NCI-H1694 treated with DMSO at 0.1 percent for 48 hours (cell line): ENCODE data around the gene OVCH1.
"Not testable (repeated sequence)": the region's sequence is repeated elsewhere in the genome, so short reads cannot be mapped to it uniquely, and the experiment has no call there.

Source experiments
- DNase-seq: peaks from one replicate; lab custom pipeline; 2025; lab: John Stamatoyannopoulos, UW

The OVCH1 gene

DNA sequence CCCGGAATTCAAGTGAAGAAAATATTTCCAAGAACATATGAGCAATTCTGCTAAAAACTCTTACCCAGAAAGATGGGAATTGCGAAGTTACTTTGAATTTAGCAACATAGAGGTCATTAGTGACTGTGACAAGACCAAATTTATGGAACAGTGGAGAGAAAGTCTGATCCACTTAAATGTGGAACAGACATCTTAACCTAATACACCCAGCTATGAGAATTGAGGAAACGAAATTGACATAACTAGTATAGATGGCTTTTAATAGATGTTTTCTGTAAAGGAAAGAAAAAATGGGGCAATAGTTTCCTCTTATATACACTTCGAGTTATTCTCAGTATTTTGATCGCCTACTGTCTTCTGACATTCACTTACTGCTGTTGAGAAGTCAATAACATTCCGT, 4.6 kb downstream of the OVCH1 start:
- no peak for DNase-seq

DNA sequence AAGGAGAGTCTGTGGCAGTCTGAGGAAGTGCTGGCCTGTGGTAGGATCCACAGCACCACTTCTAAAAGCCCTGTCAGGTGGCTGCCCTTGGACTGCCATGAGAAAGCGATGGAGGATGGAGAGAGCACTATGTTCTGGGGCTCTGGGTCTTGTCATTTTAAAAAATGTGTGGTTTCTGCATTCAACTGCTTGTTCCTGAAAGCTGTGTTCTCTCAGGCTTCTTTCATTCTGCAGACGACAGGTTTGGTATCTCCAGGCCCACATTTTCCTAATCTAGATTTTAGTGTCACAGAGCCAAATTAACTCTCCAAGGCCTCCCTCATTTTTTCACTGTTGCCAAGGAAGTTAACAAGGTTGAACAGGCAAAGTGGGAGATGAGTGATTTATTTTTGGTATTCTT, 10.5 kb downstream of the OVCH1 start:
- DNase-seq = no peak

DNA sequence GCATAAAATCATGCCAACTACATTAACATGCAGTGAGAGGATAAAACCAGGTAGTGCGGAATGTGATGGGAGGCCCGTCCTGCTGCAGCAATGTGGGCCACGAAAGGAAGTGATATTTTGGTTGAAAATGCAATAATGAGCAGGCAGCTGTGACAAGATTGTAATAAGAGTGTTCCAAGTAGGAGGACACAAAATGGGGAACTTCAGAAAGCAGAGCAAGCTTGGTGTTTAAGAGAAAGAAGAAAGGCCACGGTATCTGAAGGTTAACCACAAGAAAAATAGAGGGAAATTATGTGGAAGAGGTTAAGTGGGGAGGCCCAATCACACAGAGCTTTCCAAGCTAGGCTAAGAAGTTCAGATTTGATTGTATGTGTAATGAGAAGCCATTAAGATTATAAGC, 34.3 kb downstream of the OVCH1 start:
- no peak for DNase-seq

DNA sequence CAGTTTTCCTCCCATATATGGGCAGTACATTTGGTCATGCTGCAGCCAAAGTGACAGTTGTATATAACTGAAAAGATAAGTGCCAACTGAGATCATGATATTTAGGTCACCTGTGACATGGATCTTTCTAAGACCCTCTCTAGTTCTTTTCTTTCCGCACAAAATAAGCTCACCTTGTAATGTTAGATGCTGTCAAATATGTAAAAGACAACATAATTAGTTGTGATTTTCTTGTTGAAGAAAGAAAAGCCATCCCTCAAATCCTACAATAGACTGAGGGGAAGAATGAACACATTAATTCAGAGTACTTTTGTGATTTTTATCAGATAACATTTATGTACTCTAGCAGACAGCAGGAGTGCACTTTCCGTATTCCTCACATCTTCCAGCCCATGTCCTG, 37.4 kb downstream of the OVCH1 start:
- DNase-seq = no peak

DNA sequence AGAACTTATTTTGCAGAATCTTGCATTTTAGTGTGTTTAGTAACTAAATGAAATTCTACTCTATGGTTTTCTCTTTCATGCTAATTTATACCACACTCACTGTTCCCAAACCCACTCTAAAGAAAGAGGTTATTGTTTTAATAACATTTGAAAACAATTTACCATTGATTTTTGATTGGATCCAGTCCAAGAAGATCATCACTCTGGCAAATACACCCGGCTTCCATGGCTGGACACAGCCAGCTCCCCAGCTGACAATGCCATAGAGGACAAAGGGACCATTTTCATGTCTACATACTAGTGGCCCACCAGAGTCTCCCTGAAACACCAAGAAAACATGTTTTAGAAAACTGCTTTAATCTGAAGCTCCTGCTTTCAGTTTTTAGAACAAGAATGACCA, 42.4 kb downstream of the OVCH1 start:
- no peak for DNase-seq

DNA sequence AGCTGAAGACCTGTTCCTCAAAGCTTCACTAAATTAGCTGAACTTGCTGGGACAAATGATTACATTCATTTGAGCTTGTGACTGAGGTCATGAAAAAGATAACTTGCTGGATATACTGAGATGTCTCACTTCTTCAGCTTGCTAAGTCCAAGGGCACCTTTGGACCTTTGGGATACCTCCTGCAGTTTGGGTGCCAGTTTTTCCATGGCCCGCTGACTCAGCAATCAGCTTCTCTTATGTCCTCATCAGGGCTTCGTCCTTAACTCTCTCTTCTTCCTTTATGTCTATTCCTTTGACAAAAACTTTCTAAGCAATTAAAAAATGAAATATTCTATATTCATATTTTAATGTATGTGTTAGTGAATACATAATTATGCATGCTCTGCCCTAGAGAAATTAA, 45.6 kb downstream of the OVCH1 start:
- no peak for DNase-seq

DNA sequence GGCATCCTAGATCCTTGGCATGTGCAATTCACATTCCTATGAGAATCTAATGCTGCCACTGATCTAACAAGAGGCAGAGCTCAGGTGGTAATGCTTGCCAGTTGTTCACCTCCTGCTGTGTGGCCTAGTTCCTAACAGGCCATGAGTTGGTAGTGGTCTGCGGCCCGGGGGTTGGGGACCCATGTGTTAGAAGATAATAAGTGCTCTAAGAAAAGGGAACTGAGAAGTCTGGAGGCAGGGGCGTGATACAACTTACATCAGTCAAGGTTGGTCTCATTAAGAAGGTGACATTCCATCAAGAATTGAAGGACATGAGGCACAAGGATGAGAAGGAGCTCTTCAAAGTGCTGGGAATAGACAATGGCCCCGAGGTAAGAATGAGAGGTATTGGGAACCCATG, 49.3 kb downstream of the OVCH1 start:
- no peak for DNase-seq

DNA sequence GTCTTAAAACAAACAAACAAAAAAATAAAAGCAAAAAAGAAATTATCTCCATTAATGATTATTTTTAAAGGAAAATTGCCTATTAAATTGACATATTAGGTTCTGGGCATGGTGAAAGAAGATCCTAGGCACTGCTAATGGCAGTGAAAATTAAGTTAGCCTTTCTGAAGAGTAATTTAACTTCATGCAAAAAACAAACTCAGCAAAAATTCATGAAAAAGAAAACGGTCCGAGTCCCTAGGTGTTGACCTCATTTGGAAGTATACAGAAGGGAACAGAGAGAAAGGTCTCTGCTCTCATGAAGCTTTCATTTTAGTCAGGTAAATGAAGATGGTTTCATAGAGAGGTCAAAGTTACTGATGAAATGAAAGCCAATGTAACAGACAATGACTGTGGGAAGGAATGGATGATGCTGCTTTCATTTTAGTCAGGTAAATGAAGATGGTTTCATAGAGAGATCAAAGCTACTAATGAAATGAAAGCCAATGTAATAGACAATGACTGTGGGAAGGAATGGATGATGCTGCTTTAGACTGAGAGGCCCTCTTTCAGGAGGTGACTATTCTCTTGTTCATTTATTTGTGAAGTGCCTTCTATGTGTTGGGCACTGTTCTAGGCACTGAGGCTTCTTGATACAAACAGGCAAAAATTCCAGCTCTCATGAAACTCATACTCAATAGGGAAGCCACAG, 50.1 kb downstream of the OVCH1 start:
- DNase-seq = no peak

DNA sequence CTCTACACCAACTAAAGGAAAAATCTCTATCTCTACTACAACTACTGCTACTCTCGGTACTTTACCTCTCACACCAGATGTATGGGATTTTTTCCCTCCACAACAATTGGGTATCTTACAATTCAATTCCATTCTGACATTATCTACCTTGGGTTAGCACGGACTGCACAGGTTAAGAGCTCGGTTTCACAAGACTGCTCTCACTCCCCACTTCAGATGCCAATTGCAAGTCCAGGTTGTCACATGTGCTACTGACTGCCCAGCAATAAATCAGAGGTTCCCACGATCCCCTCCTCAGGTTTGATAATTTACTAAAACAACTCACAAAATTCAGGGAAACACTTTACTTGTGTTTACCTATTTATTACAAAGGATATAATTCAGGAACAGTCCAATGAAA, 58.0 kb downstream of the OVCH1 start:
- no peak for DNase-seq

DNA sequence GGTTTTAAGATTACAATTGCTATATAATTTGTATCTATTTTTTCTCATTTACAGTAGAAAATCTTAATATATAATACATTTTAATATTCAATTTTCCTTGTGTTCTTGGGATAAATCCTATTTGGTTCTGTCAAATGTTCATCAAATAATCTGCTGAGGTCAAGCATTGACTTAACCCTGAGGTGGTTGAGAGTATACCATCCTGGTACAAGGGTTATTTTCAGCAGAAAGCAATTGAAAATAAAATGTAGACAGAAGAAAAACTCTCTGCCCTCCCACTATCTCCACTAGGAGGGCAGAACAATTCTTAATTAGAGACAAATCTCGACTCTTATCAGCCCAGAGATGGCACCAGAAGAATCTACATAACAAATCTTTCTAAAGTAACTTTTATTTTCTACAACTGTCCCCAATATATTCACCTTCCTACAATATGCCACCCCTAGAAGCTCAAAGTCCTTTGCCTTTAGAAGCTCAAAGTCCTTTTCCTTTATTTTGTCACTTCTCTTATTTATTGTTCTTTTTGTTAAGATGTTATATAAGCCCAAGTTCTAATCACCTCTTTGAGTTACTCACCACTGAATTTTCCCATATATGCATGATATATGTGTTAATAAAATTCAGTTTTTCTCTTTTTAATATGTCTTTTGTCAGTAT, 58.6 kb downstream of the OVCH1 start:
- DNase-seq = no peak

DNA sequence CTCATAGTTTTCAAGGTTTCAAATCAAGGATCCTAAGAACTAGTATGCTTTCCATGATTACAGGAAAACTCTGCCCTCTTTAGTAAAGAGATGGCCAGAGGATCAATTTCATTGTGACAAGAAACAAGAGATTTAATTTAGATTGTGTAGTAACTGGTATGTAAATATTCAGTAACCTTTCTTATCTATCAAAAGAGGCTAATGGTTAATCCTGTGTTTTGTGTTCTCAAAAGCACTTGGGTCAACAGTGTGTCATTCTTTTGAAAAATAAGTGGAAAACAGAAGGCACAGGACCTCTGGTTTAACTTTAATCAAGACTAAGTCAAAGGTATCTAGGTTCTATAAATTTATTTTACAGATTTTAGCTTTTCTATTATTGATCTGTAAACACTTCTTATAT, 59.9 kb downstream of the OVCH1 start:
- DNase-seq = no peak

DNA sequence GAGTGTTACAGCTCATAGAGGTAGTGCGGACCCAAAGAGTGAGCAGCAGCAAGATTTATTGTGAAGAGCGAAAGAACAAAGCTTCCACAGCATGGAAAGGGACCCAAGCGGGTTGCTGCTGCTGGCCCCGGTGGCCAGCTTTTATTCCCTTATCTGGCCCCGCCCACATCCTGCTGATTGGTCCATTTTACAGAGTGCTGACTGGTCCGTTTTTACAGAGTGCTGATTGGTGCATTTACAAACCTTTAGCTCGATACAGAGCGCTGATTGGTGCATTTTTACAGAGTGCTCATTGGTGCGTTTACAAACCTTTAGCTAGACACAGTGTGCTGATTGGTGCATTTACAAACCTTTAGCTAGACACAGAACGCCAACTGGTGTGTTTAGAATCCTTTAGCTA, 60.7 kb downstream of the OVCH1 start:
- not testable (repeated sequence) for DNase-seq

DNA sequence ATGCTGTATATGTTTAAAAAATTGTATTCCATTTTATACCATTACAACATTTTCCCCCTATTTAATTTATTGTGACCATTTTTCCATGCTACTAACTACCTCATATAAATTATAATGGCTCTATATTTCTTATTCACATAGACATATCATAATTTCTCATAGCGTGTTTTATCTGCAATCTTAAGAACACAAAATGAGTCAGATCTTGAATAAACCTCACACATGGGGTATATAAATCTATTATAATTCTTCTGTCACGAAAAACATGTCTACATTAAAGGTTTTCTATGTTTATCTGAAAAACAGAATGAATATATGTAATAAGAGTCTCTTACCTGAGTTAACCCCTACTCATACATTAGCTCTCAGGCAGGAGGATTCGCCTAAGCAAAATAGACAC, 66.0 kb downstream of the OVCH1 start:
- DNase-seq = no peak

DNA sequence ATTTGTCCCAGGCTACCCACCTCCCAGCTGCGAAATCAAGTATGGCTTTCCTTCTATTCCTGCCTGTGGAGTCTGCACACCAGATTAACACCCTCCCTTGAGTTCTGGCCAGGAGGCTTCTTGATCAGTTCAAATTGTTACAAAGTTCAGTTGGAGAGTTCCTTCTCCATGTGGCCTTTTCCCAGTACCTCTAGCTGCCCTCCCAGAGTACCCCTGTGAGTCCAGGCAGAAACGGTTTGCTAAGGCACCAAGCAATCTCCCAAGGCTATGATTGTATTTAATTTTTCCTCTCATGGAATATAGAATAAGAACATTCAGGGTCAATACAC, 66.8 kb downstream of the OVCH1 start:
- no peak for DNase-seq

DNA sequence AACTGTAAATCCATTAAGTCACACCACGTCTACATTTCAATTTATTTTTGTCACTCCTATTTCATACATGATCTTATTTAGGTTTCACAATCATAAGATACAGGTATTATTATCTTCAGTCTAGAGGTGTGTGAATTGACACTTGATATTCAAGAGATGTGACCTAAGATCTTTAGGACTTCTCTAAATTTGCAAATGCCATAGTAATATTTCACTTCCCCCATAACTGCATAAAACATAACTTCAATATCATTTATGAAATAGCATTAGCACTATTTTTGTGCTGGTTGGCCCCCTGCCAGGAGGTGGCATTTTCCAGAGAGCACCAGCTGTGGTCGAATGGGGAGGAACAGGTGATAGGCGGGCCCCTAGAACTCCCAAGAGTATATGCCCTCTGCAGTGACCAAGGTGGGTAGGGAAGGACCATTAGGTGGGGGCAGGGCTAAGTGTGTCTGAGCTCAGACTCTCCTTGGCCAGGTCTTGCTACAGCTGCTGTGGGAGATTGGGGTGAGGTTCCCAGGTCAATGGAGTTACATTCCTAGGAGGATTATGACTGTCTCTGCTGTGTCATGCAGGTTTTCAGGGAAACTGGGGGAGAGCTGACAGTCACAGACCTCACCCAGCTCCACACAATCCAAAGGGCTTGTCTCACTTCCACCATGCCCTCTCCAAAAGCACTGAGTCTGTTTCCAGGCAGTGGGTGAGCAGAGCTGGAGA, 67.3 kb downstream of the OVCH1 start:
- no peak for DNase-seq

DNA sequence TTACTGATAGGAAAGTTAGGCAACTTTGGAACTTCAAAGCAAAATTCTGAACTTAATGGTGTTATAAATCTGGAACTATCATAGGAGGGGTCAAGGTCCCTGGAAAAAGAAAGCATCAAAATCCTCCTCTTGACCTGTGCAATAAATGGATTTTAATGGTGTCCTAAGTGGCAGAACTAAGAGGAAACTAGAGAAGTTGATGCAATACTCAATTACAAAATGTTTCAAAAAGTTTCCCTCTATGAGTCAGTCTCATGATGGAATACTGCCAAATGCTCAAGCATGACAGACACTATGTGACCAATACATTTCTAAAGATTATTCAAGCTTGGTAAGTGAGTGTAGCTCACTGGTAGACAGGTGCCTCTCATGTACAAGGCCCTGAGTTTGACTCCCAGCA, 68.9 kb downstream of the OVCH1 start:
- no peak for DNase-seq

DNA sequence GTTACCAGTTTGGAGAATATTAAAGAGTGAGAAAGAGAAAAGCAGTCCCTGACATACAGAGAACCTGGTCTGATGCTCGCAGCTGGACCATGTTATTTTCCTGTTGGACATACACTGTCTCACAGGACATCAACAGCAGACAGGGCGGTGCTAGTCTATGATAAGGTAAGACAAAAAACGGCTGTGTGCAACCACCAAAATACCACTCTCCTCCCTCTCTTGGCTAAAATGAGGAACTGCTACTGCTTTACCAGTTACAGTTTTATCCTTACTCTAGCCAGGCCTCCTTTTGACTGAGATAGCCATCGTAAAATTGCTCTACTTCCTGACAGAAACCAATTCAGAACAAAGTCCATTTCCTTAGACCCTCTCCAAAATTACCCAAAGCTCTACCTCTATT, 69.5 kb downstream of the OVCH1 start:
- DNase-seq = peak; percentile 19

DNA sequence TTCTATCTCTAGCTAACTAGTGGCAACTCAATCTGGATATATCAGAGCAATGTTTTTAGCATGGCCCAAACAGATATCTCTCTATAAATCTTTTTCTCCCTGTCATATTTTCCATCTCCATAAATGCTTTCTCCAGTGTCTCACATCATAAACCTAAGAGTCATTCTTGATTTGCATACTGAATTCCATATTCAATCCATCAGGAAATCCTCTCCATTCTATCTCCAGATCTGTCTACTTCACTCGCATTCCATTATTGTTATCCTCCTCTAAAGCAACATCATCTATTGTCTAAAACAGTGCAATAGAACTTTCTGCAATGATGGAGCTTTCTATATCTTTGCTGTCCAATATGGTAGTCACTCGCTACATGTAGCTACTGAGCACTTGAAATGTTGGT, 71.0 kb downstream of the OVCH1 start:
- DNase-seq = no peak

DNA sequence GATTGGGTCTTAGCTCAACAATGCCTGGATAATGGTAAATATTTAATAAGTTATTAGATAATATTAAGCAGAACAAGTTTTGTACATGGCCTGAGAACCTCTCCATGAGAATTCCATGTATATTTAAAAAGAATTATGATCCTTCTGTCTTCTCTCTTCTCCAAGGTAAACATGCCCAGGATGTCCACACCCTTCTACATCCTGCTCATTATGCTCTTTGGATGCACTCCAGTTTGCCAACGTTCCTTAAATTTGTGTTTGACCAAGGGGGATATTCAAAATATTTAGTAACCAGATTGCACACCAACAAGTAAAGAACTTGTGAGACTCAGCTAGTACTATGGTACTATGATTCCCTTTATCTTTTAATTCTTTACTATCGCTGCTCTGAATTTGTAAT, 71.8 kb downstream of the OVCH1 start:
- DNase-seq = no peak

DNA sequence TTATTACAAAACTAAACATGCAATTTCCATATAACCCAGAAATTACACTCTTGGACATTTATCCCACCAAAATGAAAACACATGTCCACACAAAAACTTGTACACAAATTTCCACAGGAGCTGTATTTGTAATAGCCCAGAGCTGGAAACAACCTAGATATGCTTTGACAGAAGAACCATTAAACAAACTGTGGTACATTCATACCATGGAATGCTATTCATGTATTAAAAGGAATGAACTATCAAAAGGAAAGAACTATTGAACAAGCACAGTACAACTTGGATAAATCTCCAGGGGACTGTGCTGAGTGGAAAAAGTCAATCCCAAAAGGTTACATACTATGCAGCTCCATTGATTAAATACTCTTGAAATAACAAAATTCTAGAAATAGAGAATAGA, 80.7 kb downstream of the OVCH1 start:
- DNase-seq = no peak

DNA sequence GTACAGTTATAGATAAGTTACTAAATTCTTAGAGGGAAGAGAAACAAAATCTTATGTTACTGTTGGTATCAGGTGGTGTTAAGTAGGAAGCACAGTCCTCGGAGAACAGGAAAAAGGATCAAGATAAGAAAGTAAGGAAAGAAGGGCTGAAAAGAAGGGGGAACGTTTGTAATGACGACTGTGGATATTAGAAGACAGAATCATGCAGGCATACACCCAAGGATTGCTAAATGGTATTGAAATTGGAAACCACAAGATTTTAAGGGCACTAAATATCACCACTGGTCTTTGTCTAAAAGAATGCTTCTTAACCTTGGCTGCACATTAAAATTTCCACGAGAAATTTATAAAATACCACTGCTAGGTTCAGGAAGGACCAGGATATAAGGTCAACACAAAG, 82.4 kb downstream of the OVCH1 start:
- no peak for DNase-seq

DNA sequence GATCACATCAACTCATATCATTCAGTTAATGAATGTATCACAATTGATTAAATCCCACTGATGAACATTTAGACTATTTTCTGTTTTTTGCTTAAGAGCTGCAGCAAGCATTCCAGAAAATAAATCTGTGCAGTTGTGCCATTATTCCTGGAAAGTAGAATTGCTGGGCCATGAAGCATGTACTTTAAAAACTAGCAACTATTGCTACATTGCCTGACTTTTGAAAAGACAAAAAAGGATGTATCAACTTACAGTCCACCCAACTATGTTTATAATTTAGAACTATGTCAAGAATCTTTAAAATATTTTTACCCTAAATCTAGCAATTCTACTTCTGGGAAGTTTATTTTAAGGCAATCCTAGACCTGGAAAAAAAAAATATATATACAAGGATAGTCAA, 83.1 kb downstream of the OVCH1 start:
- DNase-seq = no peak

DNA sequence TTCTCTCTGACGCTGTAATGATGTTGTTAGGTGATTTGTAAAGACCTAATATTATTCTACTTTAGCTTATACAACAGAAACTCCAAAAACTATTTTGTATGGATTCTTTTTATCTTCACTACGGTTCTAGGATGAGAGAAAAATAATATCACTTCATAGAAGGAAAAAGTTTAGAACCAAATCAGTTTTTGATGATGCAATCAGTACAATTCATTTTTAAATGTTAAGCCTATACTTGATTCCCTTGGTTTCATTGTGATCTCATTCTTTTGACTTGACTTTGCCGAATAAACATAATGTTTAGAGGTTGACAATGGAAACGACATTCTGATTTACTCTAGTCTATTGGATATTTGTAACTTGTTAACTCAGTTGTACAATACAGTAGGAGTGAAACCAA, 91.9 kb downstream of the OVCH1 start:
- no peak for DNase-seq

DNA sequence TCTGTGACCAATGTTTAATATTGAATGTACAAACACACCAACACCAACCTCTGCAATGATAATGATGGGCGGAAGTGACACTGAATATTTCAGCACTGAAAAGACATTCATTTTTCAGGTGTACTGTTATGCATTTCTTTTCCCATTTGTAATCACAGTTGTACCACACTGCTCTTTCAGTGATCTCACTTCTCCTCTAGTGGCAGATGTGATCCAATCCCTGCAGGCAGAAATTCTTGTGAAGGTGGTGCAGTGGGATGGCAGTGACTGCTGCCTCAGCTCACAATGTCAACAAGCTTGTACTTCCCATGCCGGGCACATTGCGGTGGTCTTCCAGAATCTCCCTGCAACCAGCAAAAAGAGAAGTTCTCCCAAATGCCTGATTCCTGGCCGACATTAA, 93.5 kb downstream of the OVCH1 start:
- DNase-seq = no peak
